Sigmoid colon (tissue), 4 donors: Measurements from ENCODE around the gene HOXB1.

Experiments
- EP300 ChIP-seq, 4 donors: sonication (generic); formaldehyde crosslinking; IDR thresholded peaks; one replicate each; pipeline ENCODE4 v1.6.1; 2017; ENCODE audit warnings: antibody characterized with exemption in 4 of 4
- POLR2A ChIP-seq, 2 donors: fragments of 450-650 bp; IDR thresholded peaks; one replicate each; pipeline ENCODE4 v1.6.1; 2016; ENCODE audit warnings: antibody characterized with exemption in 2 of 2, mild to moderate bottlenecking in 2 of 2, moderate library complexity in 2 of 2
- POLR2AphosphoS5 ChIP-seq, 4 donors: sonication (generic); formaldehyde crosslinking; IDR thresholded peaks; one replicate each; pipeline ENCODE4 v1.6.1; 2017; ENCODE audit warnings: antibody characterized with exemption in 4 of 4
- TF ChIP-seq, protein P1 (sequence below), 4 experiments: fragments of 450-650 bp in 3 of 4; fragments of 200-600 bp in 1 of 4; IDR thresholded peaks; one replicate each; pipeline ENCODE4 v1.5.1; 2016 to 2019; ENCODE audit warnings: antibody characterized with exemption in 4 of 4, mild to moderate bottlenecking in 3 of 4, moderate library complexity in 2 of 4

- TF ChIP-seq, protein P1, sequence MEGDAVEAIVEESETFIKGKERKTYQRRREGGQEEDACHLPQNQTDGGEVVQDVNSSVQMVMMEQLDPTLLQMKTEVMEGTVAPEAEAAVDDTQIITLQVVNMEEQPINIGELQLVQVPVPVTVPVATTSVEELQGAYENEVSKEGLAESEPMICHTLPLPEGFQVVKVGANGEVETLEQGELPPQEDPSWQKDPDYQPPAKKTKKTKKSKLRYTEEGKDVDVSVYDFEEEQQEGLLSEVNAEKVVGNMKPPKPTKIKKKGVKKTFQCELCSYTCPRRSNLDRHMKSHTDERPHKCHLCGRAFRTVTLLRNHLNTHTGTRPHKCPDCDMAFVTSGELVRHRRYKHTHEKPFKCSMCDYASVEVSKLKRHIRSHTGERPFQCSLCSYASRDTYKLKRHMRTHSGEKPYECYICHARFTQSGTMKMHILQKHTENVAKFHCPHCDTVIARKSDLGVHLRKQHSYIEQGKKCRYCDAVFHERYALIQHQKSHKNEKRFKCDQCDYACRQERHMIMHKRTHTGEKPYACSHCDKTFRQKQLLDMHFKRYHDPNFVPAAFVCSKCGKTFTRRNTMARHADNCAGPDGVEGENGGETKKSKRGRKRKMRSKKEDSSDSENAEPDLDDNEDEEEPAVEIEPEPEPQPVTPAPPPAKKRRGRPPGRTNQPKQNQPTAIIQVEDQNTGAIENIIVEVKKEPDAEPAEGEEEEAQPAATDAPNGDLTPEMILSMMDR (IDR thresholded peaks at IDR 0.05) = peak in 2 of 4 experiments; percentile 27 to 35
- TF ChIP-seq POLR2A (IDR thresholded peaks at IDR 0.05) (no peak), POLR2AphosphoS5 (IDR thresholded peaks at IDR 0.05) (peak in 1 of 4 donors; percentile 10), EP300 (IDR thresholded peaks at IDR 0.05) (no peak)
Observed at GRCh38 chr17:48550502-48551213, 19.8 kb upstream of the HOXB1 start.
